ENCODE results near the gene TIAM2. TPM values are rescaled to one million over a fixed set of nuclear protein-coding genes. Genes with fewer than 3 reads are reported as not detected.

TIAM2 gene
- total RNA-seq, 2 experiments from 2014 or later: 4.4 to 5.3 TPM

DNA sequence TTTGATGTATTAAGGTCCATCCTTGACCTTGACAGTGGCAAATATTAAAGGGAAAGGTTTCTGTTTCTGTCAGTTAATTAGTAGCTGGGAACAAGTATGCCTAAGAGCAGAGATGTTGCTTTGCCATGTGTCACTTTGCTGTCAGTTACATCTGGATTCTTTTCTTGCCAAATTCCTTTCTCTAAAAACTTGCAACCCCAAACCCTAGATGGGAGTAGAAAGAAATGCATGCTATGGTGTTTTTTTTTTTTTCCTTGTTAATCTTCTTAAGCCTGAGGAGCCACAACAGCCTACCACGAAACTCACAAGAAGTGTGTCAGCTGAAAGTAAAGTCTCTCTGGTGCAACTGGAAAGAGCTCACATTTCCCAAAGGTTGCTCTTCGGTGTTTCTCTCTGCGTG, 250.7 kb downstream of the TIAM2 start:
- H3K27me3 Mint-ChIP-seq: no peaks in the 10 kb centered on the region
- H3K4me3 Mint-ChIP-seq: no peak overlapping the region
- no peak overlapping the region for H3K27ac Mint-ChIP-seq
- ChIA-PET POLR2A (no interaction called here), CTCF (no interaction called here)
- no peak for DNase-seq
- intact Hi-C loops (cut with DNase I, micrococcal nuclease): loop anchor here in 1 of 2 experiments (5.0 kb wide), 1 partner anchor 69 kb away; no protein-coding TSS in a partner anchor
- H3K4me3 ChIP-seq (ENCODE audit: low read length): no peak overlapping the region
- peaks cover 9% of the 10 kb centered on the region for H3K36me3 Mint-ChIP-seq (ENCODE audit: low read depth)
- H3K36me3 ChIP-seq (ENCODE audit: insufficient read depth, low read length): no peaks in the 10 kb centered on the region
- H3K4me1 ChIP-seq (ENCODE audit: insufficient read depth, low read length): no peaks in the 10 kb centered on the region
- H3K4me1 Mint-ChIP-seq (ENCODE audit: low read depth): no peaks in the 10 kb centered on the region
- no peak overlapping the region for H3K27ac ChIP-seq (ENCODE audit: low read depth in 1 of 2, low read length in 2 of 2)
- no peaks in the 10 kb centered on the region for H3K9me3 ChIP-seq (ENCODE audit: control insufficient read depth in 1 of 2, insufficient read depth in 1 of 2, low read length in 2 of 2)
- TF ChIP-seq, protein P1, sequence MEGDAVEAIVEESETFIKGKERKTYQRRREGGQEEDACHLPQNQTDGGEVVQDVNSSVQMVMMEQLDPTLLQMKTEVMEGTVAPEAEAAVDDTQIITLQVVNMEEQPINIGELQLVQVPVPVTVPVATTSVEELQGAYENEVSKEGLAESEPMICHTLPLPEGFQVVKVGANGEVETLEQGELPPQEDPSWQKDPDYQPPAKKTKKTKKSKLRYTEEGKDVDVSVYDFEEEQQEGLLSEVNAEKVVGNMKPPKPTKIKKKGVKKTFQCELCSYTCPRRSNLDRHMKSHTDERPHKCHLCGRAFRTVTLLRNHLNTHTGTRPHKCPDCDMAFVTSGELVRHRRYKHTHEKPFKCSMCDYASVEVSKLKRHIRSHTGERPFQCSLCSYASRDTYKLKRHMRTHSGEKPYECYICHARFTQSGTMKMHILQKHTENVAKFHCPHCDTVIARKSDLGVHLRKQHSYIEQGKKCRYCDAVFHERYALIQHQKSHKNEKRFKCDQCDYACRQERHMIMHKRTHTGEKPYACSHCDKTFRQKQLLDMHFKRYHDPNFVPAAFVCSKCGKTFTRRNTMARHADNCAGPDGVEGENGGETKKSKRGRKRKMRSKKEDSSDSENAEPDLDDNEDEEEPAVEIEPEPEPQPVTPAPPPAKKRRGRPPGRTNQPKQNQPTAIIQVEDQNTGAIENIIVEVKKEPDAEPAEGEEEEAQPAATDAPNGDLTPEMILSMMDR (IDR thresholded peaks at IDR 0.05): no peak
- H3K9me3 Mint-ChIP-seq: no peaks in the 10 kb centered on the region
- ATAC-seq (ENCODE audit: poor library complexity): no peak
- H3K27me3 ChIP-seq (ENCODE audit: control insufficient read depth in 1 of 2, insufficient read depth in 2 of 2, low read length in 2 of 2): no peaks in the 10 kb centered on the region

DNA sequence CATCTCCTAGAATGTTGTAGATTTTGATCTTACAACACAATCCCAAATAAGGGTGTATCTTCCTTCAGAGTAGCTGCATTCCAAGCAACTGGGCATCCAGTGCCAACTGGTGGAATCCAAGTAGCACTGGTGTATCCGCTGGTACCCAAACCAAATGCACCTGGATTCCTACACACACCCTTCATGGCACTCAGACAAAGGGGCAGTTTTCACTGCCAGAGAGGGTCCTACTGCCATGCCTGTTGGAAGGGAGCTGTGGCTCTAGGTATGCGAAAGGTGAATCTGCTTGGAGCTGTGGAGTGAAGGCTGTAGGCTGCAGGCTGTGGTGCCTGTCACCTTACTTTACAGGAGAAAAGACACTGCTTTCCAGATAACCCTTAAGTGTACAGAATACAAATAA, 251.7 kb downstream of the TIAM2 start:
- intact Hi-C loops (cut with DNase I, micrococcal nuclease): loop anchor here in 1 of 2 experiments (5.0 kb wide), 1 partner anchor 70 kb away; no protein-coding TSS in a partner anchor
- ChIA-PET CTCF (no interaction called here), POLR2A (no interaction called here)
- ATAC-seq (ENCODE audit: poor library complexity) (no peak), DNase-seq (no peak)
- H3K36me3 ChIP-seq (ENCODE audit: insufficient read depth, low read length): no peaks in the 10 kb centered on the region
- H3K4me1 ChIP-seq (ENCODE audit: insufficient read depth, low read length): no peaks in the 10 kb centered on the region
- Mint-ChIP-seq H3K4me1 (ENCODE audit: low read depth) (no peaks in the 10 kb centered on the region), H3K27me3 (no peaks in the 10 kb centered on the region), H3K4me3 (no peak overlapping the region), H3K9me3 (no peaks in the 10 kb centered on the region), H3K36me3 (ENCODE audit: low read depth) (peaks cover 19% of the 10 kb centered on the region), H3K27ac (no peak overlapping the region)
- TF ChIP-seq, protein P1 (IDR thresholded peaks at IDR 0.05): no peak
- no peaks in the 10 kb centered on the region for H3K9me3 ChIP-seq (ENCODE audit: control insufficient read depth in 1 of 2, insufficient read depth in 1 of 2, low read length in 2 of 2)
- H3K4me3 ChIP-seq (ENCODE audit: low read length): no peak overlapping the region
- no peaks in the 10 kb centered on the region for H3K27me3 ChIP-seq (ENCODE audit: control insufficient read depth in 1 of 2, insufficient read depth in 2 of 2, low read length in 2 of 2)
- no peak overlapping the region for H3K27ac ChIP-seq (ENCODE audit: low read depth in 1 of 2, low read length in 2 of 2)

DNA sequence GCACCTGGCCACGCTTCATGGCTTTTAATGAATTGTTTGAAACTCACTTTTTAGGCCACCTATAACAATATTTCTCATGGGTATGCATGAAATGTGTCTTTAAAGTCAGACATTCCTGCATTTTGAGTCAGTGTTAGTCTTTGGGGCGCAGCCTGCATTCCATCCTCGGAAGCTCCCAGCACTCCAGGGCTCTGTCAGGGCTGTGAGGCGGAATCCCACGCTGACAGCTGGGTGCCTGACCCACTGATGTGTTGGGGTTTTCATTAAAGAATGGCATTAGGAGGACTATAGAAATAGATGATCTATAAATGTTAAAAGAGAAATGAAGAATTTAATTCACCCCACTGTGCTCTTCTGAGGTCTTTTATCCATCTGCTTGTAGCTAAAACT, 252.5 kb downstream of the TIAM2 start:
- H3K27me3 ChIP-seq (ENCODE audit: control insufficient read depth in 1 of 2, insufficient read depth in 2 of 2, low read length in 2 of 2): no peaks in the 10 kb centered on the region
- Mint-ChIP-seq H3K36me3 (ENCODE audit: low read depth) (peaks cover 22% of the 10 kb centered on the region), H3K9me3 (no peaks in the 10 kb centered on the region), H3K27ac (no peak overlapping the region), H3K4me1 (ENCODE audit: low read depth) (no peaks in the 10 kb centered on the region), H3K27me3 (no peaks in the 10 kb centered on the region), H3K4me3 (no peak overlapping the region)
- no peak overlapping the region for H3K27ac ChIP-seq (ENCODE audit: low read depth in 1 of 2, low read length in 2 of 2)
- no peak overlapping the region for H3K4me3 ChIP-seq (ENCODE audit: low read length)
- intact Hi-C loops (cut with DNase I, micrococcal nuclease): loop anchor here in 1 of 2 experiments (5.0 kb wide), 1 partner anchor 70 kb away; no protein-coding TSS in a partner anchor
- ATAC-seq (ENCODE audit: poor library complexity): no peak
- no peak for DNase-seq
- no peaks in the 10 kb centered on the region for H3K4me1 ChIP-seq (ENCODE audit: insufficient read depth, low read length)
- ChIA-PET CTCF (interaction anchor here (0.8 to 1.3 kb wide), 2 partner anchors 75 to 382 kb away, joined by 3 read pairs; no protein-coding TSS in a partner anchor), POLR2A (no interaction called here)
- H3K9me3 ChIP-seq (ENCODE audit: control insufficient read depth in 1 of 2, insufficient read depth in 1 of 2, low read length in 2 of 2): no peaks in the 10 kb centered on the region
- H3K36me3 ChIP-seq (ENCODE audit: insufficient read depth, low read length): peaks cover 2% of the 10 kb centered on the region
- TF ChIP-seq, protein P1 (IDR thresholded peaks at IDR 0.05): no peak

Data from CD4-positive, alpha-beta T cell (primary cell).